IPS-NIHi7 (cell line): Measurements from ENCODE around the gene GRAMD2A.

Source experiments
- DNase-seq: peaks from one replicate; pipeline ENCODE4 v3.0.0; 2012; ENCODE audit warnings: mixed read lengths; ENCODE audit errors: extremely low spot score

Gene GRAMD2A

GRCh38 chr15:72217216-72217615, 19.6 kb upstream of the GRAMD2A start:
- no peak for DNase-seq

GRCh38 chr15:72216079-72216478, 18.5 kb upstream of the GRAMD2A start:
- no peak for DNase-seq

GRCh38 chr15:72207558-72208085, 10.0 kb upstream of the GRAMD2A start:
- no peak for DNase-seq

- no peak for DNase-seq
These were observed 9.1 kb upstream of the GRAMD2A start for GRCh38 chr15:72206677-72207000.

- DNase-seq = no peak
These were observed 8.5 kb upstream of the GRAMD2A start for GRCh38 chr15:72205896-72206676.

- no peak for DNase-seq
These were observed 7.7 kb upstream of the GRAMD2A start for GRCh38 chr15:72205273-72205672.

GRCh38 chr15:72203507-72203837, 5.9 kb upstream of the GRAMD2A start:
- no peak for DNase-seq

- no peak for DNase-seq
These were observed 5.4 kb upstream of the GRAMD2A start for GRCh38 chr15:72202801-72203506.

GRCh38 chr15:72202302-72202701, 4.7 kb upstream of the GRAMD2A start:
- DNase-seq = no peak

GRCh38 chr15:72201391-72201921, 3.9 kb upstream of the GRAMD2A start:
- DNase-seq = no peak

GRCh38 chr15:72200395-72201237, 3.0 kb upstream of the GRAMD2A start:
- no peak for DNase-seq

- DNase-seq = peak; percentile 84
These were observed 2.2 kb upstream of the GRAMD2A start for GRCh38 chr15:72199721-72200212.

GRCh38 chr15:72199205-72199515, 1.6 kb upstream of the GRAMD2A start:
- DNase-seq = no peak

- DNase-seq = no peak
These were observed 993 bp upstream of the GRAMD2A start for GRCh38 chr15:72198356-72199204.

- DNase-seq = no peak
These were observed 537 bp downstream of the GRAMD2A start for GRCh38 chr15:72197041-72197459.

GRCh38 chr15:72196409-72197040, 1.1 kb downstream of the GRAMD2A start:
- DNase-seq = no peak

- DNase-seq = no peak
These were observed 2.5 kb downstream of the GRAMD2A start for GRCh38 chr15:72195101-72195511.

- DNase-seq = peak; percentile 11
These were observed 3.7 kb downstream of the GRAMD2A start for GRCh38 chr15:72193836-72194396.

GRCh38 chr15:72192416-72192815, 5.2 kb downstream of the GRAMD2A start:
- no peak for DNase-seq

- no peak for DNase-seq
These were observed 8.2 kb downstream of the GRAMD2A start for GRCh38 chr15:72189250-72189902.
